ENCODE data around the gene SIDT2. TPM values are rescaled to one million over a fixed set of nuclear protein-coding genes. Genes with fewer than 3 reads are reported as not detected.

Gene SIDT2
- total and polyA plus RNA-seq, 8 donors, result 47.4 to 153 (median 82.5) TPM

DNA sequence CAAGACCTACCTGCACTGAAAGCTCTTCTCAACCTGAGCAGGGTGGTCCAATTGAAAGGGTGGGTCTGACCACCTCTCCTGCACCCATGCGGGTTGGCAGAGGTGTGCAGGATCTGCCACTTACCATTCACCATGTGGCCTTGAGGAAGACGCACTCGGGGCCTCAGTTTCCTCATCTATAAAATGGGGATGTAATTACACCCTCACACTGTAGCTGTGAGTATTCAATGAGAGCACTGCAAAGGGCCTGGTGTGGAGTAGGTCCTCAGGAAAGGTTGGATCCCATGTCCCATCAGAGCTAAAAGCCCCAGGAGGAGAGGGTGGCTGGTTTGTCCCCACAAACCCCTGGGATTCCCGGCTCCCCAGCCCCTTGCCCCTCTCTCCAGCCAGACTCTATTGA, 20.1 kb downstream of the SIDT2 start:
- no peak for DNase-seq
- Histone ChIP-seq H3K4me1 (peaks cover 4 to 15% (median 14%) of the 10 kb centered on the region in 3 donors), H3K4me3 (no peak overlapping the region), H3K27me3 (no peaks in the 10 kb centered on the region), H3K9me3 (no peaks in the 10 kb centered on the region), H3K36me3 (peaks cover 0 to 7% (median 0%) of the 10 kb centered on the region in 3 donors), H3K27ac (no peak overlapping the region)
- intact Hi-C loops (cut with DNase I), result no loop called here
- WGBS, 2 donors, result 71 to 74% methylated on average over 4 of the region's 4 CpGs
- no peak for TF ChIP-seq CTCF (IDR thresholded peaks at IDR 0.05)
- no peak for ATAC-seq
- FAIRE-seq, result no peak

DNA sequence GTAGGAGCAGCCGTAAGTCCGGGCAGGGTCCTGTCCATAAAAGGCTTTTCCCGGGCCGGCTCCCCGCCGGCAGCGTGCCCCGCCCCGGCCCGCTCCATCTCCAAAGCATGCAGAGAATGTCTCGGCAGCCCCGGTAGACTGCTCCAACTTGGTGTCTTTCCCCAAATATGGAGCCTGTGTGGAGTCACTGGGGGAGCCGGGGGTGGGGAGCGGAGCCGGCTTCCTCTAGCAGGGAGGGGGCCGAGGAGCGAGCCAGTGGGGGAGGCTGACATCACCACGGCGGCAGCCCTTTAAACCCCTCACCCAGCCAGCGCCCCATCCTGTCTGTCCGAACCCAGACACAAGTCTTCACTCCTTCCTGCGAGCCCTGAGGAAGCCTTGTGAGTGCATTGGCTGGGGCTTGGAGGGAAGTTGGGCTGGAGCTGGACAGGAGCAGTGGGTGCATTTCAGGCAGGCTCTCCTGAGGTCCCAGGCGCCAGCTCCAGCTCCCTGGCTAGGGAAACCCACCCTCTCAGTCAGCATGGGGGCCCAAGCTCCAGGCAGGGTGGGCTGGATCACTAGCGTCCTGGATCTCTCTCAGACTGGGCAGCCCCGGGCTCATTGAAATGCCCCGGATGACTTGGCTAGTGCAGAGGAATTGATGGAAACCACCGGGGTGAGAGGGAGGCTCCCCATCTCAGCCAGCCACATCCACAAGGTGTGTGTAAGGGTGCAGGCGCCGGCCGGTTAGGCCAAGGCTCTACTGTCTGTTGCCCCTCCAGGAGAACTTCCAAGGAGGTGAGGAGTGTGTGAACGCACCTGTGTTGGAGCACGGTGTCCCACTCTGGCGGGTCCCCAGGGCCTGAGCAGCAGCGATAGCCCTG, 20.7 kb downstream of the SIDT2 start, which contains the start of gene TAGLN:
Gene TAGLN (plus strand): TSS at position 318 of the 863 bp plus-strand sequence. CDS start 3,644 bp downstream, outside the sequence.
- Histone ChIP-seq H3K36me3 (peaks cover 0 to under 1% (median 0%) of the 10 kb centered on the region in 3 donors), H3K4me3 (peak within 1 kb of the TSS in 1 of 4 donors; percentile 28), H3K4me1 (peaks cover 4 to 13% (median 8%) of the 10 kb centered on the region in 3 donors), H3K9me3 (no peaks in the 10 kb centered on the region), H3K27ac (peak within 1 kb of the TSS in 1 of 4 donors; percentile 41), H3K27me3 (no peaks in the 10 kb centered on the region)
- no peak for FAIRE-seq
- ATAC-seq, result peak in 3 of 4 donors; percentile 2 to 20 (median 19)
- no peak for TF ChIP-seq CTCF (IDR thresholded peaks at IDR 0.05)
- WGBS, 2 donors, result 69 to 72% methylated on average over 33 to 34 of the region's 34 CpGs
- intact Hi-C loops (cut with DNase I), result no loop called here
- DNase-seq, result peak in 2 of 6 donors; percentile 48 to 67

DNA sequence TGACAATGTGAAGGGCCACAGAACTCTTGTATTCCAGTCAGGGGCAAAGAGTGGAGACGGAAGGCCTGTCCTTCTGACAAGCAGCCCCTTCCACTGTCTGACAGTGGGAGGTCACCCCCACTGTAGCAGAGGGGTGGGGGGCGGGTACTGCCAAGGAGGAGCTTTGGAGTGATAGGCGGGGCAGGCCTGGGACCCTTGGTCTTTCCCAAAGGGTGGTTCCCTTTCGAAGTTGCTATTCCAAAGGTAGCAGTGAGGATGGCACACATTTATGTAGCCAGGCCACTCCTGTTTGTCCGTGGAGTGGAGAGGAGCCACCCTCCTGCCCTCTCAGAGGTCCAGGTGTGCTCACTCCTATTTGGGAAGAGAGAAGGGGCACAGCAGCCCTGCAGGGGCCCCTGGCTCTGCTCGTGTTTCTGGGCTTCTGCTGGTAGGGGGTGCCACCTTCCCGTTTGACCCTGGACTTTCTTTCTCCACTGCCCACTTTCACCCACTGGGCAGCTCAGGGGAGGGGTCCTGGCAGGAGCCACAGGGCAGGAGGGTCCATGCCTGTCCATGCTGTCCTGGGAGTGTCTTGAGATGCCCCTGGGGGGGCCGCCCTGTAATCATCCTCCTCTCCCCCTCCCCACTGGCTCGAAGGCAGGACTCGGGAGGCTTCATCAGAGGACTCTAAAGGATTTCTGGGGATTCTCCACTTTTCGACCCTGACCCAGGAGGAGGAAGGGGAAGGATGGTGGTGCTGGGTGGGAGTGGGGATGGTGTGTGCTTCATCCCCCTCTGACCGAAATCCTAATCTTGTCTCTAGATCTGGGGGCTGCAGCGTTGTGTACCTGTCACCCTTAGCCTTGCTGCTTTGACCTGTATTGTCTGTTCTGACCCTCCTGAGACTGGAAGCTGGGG, 21.6 kb downstream of the SIDT2 start:
- peak overlapping the region in 1 of 4 donors; percentile 17 for H3K4me3 ChIP-seq
- no peak for FAIRE-seq

More for the DNA sequence above, 21.6 kb downstream of the SIDT2 start:
- ATAC-seq (no peak), DNase-seq (peak in 1 of 6 donors; percentile 63)
- intact Hi-C loops (cut with DNase I), result no loop called here
- Histone ChIP-seq H3K9me3 (no peaks in the 10 kb centered on the region), H3K27ac (no peak overlapping the region), H3K4me1 (peaks cover 3 to 6% (median 4%) of the 10 kb centered on the region in 3 donors), H3K27me3 (no peaks in the 10 kb centered on the region), H3K36me3 (peaks cover 0 to 3% (median 0%) of the 10 kb centered on the region in 3 donors)
- no peak for TF ChIP-seq CTCF (IDR thresholded peaks at IDR 0.05)
- 67% methylated on average over 13 of the region's 13 CpGs for WGBS, 2 donors
